ENCODE data around the gene ORAI3.

ORAI3 gene

GRCh38 chr16:30948667-30949649, at the start of gene ORAI3:
TSS of gene ORAI3 (plus strand) at chr16:30949068. CDS start at chr16:30949290, 222 bp downstream.
- H3K27me3 Mint-ChIP-seq (ENCODE audit: low read depth), result no peaks in the 10 kb centered on the region
- H3K4me3 Mint-ChIP-seq, result peak within 1 kb of the TSS; percentile 91
- no peaks in the 10 kb centered on the region for H3K9me3 Mint-ChIP-seq
- peaks cover 18% of the 10 kb centered on the region for H3K4me1 Mint-ChIP-seq (ENCODE audit: low read depth)
- peak within 1 kb of the TSS; percentile 64 for H3K27ac Mint-ChIP-seq
- H3K36me3 Mint-ChIP-seq (ENCODE audit: low read depth), result peaks cover 10% of the 10 kb centered on the region

- Mint-ChIP-seq H3K9me3 (peaks cover 4% of the 10 kb centered on the region), H3K36me3 (ENCODE audit: low read depth) (peaks cover 4% of the 10 kb centered on the region), H3K27ac (no peak overlapping the region), H3K4me3 (no peak overlapping the region), H3K4me1 (ENCODE audit: low read depth) (peaks cover 40% of the 10 kb centered on the region), H3K27me3 (ENCODE audit: low read depth) (no peaks in the 10 kb centered on the region)
These were observed 49.1 kb upstream of the ORAI3 start for GRCh38 chr16:30899794-30900193.

GRCh38 chr16:30900588-30900987, 48.3 kb upstream of the ORAI3 start:
- H3K4me1 Mint-ChIP-seq (ENCODE audit: low read depth), result peaks cover 34% of the 10 kb centered on the region

GRCh38 chr16:30901201-30902028, 47.5 kb upstream of the ORAI3 start:
- H3K36me3 Mint-ChIP-seq (ENCODE audit: low read depth), result peaks cover 4% of the 10 kb centered on the region
- H3K4me3 Mint-ChIP-seq, result peak overlapping the region; percentile 39
- peaks cover 4% of the 10 kb centered on the region for H3K9me3 Mint-ChIP-seq
- H3K27ac Mint-ChIP-seq, result peak overlapping the region; percentile 68
- H3K4me1 Mint-ChIP-seq (ENCODE audit: low read depth), result peaks cover 28% of the 10 kb centered on the region
- H3K27me3 Mint-ChIP-seq (ENCODE audit: low read depth), result no peaks in the 10 kb centered on the region

More at GRCh38 chr16:30900588-30900987, 48.3 kb upstream of the ORAI3 start:
- H3K36me3 Mint-ChIP-seq (ENCODE audit: low read depth), result peaks cover 4% of the 10 kb centered on the region
- peaks cover 4% of the 10 kb centered on the region for H3K9me3 Mint-ChIP-seq
- no peak overlapping the region for H3K4me3 Mint-ChIP-seq
- H3K27ac Mint-ChIP-seq, result peak overlapping the region; percentile 68
- no peaks in the 10 kb centered on the region for H3K27me3 Mint-ChIP-seq (ENCODE audit: low read depth)

- Mint-ChIP-seq H3K4me1 (ENCODE audit: low read depth) (peaks cover 21% of the 10 kb centered on the region), H3K9me3 (peaks cover 4% of the 10 kb centered on the region), H3K36me3 (ENCODE audit: low read depth) (peaks cover 4% of the 10 kb centered on the region), H3K27ac (peak overlapping the region; percentile 97), H3K27me3 (ENCODE audit: low read depth) (no peaks in the 10 kb centered on the region), H3K4me3 (peak overlapping the region; percentile 95)
These were observed 46.6 kb upstream of the ORAI3 start for GRCh38 chr16:30902029-30902972.

GRCh38 chr16:30903002-30903401, 45.9 kb upstream of the ORAI3 start:
- Mint-ChIP-seq H3K4me1 (ENCODE audit: low read depth) (peaks cover 26% of the 10 kb centered on the region), H3K36me3 (ENCODE audit: low read depth) (peaks cover 4% of the 10 kb centered on the region), H3K27me3 (ENCODE audit: low read depth) (no peaks in the 10 kb centered on the region), H3K9me3 (peaks cover 4% of the 10 kb centered on the region), H3K27ac (peak overlapping the region; percentile 97), H3K4me3 (peak overlapping the region; percentile 95)

GRCh38 chr16:30903596-30903995, 45.3 kb upstream of the ORAI3 start:
- Mint-ChIP-seq H3K27ac (peak overlapping the region; percentile 97), H3K27me3 (ENCODE audit: low read depth) (no peaks in the 10 kb centered on the region), H3K9me3 (peaks cover 4% of the 10 kb centered on the region), H3K36me3 (ENCODE audit: low read depth) (peaks cover 4% of the 10 kb centered on the region), H3K4me3 (peak overlapping the region; percentile 48), H3K4me1 (ENCODE audit: low read depth) (peaks cover 27% of the 10 kb centered on the region)

GRCh38 chr16:30904114-30904780, 44.6 kb upstream of the ORAI3 start:
- Mint-ChIP-seq H3K36me3 (ENCODE audit: low read depth) (peaks cover 4% of the 10 kb centered on the region), H3K4me1 (ENCODE audit: low read depth) (peaks cover 27% of the 10 kb centered on the region), H3K27ac (peak overlapping the region; percentile 97), H3K27me3 (ENCODE audit: low read depth) (no peaks in the 10 kb centered on the region), H3K9me3 (peaks cover 4% of the 10 kb centered on the region), H3K4me3 (no peak overlapping the region)

- H3K4me3 Mint-ChIP-seq, result no peak overlapping the region
- H3K4me1 Mint-ChIP-seq (ENCODE audit: low read depth), result peaks cover 18% of the 10 kb centered on the region
- H3K9me3 Mint-ChIP-seq, result peaks cover 4% of the 10 kb centered on the region
- no peaks in the 10 kb centered on the region for H3K27me3 Mint-ChIP-seq (ENCODE audit: low read depth)
- H3K36me3 Mint-ChIP-seq (ENCODE audit: low read depth), result peaks cover 4% of the 10 kb centered on the region
- H3K27ac Mint-ChIP-seq, result no peak overlapping the region
These were observed 41.8 kb upstream of the ORAI3 start for GRCh38 chr16:30907064-30907463.

GRCh38 chr16:30910427-30911029, 38.3 kb upstream of the ORAI3 start:
- H3K27me3 Mint-ChIP-seq (ENCODE audit: low read depth), result no peaks in the 10 kb centered on the region
- no peak overlapping the region for H3K27ac Mint-ChIP-seq
- H3K4me3 Mint-ChIP-seq, result no peak overlapping the region
- H3K4me1 Mint-ChIP-seq (ENCODE audit: low read depth), result peaks cover 6% of the 10 kb centered on the region
- H3K36me3 Mint-ChIP-seq (ENCODE audit: low read depth), result no peaks in the 10 kb centered on the region
- no peaks in the 10 kb centered on the region for H3K9me3 Mint-ChIP-seq

- H3K27ac Mint-ChIP-seq, result no peak overlapping the region
- no peaks in the 10 kb centered on the region for H3K27me3 Mint-ChIP-seq (ENCODE audit: low read depth)
- H3K4me1 Mint-ChIP-seq (ENCODE audit: low read depth), result peaks cover 1% of the 10 kb centered on the region
- H3K9me3 Mint-ChIP-seq, result no peaks in the 10 kb centered on the region
- no peak overlapping the region for H3K4me3 Mint-ChIP-seq
- no peaks in the 10 kb centered on the region for H3K36me3 Mint-ChIP-seq (ENCODE audit: low read depth)
These were observed 36.0 kb upstream of the ORAI3 start for GRCh38 chr16:30912794-30913412.

GRCh38 chr16:30914830-30915229, 34.0 kb upstream of the ORAI3 start:
- Mint-ChIP-seq H3K36me3 (ENCODE audit: low read depth) (no peaks in the 10 kb centered on the region), H3K4me3 (no peak overlapping the region), H3K27ac (no peak overlapping the region), H3K4me1 (ENCODE audit: low read depth) (no peaks in the 10 kb centered on the region), H3K9me3 (no peaks in the 10 kb centered on the region), H3K27me3 (ENCODE audit: low read depth) (no peaks in the 10 kb centered on the region)

- Mint-ChIP-seq H3K27me3 (ENCODE audit: low read depth) (no peaks in the 10 kb centered on the region), H3K27ac (no peak overlapping the region), H3K9me3 (no peaks in the 10 kb centered on the region), H3K4me3 (no peak overlapping the region), H3K36me3 (ENCODE audit: low read depth) (no peaks in the 10 kb centered on the region), H3K4me1 (ENCODE audit: low read depth) (peaks cover 9% of the 10 kb centered on the region)
These were observed 30.3 kb upstream of the ORAI3 start for GRCh38 chr16:30918614-30919013.
